Erythroblast (primary cell): ENCODE measurements around the gene STOML3.

ENCODE experiments used
- DNase-seq, 2 experiments: peaks; one replicate each; lab custom pipeline; 2025; lab: John Stamatoyannopoulos, UW
- GATA1 ChIP-seq: IDR thresholded peaks from 2 replicates; pipeline ENCODE4 v1.6.1; 2011; ENCODE audit warnings: low read depth, mild to moderate bottlenecking, control low read depth, low read length, moderate library complexity
- POLR2A ChIP-seq: IDR thresholded peaks from 2 replicates; pipeline ENCODE4 v1.6.1; 2011; ENCODE audit warnings: mild to moderate bottlenecking, low read length

The STOML3 gene

DNA sequence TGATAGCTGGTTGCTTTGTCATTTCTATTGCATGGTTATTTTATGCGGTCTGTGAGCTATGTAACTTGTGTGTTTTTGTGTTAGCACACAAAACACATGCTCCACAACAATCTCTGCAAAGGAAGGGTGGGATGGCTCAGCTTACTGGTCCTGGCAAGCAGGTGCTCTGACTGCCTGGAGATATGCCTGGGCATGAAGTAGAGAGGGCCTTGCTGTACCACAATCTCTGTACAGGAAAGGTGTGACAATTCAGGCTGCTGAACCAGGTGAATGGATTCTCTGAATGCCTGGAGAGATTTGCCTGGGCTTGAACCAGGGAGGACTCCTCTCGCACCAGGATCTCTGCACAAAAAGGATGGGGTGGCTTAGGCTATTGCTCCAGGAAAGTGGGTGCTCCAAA, 69.5 kb downstream of the STOML3 start:
- no peak for DNase-seq
- TF ChIP-seq GATA1 = no peak
- TF ChIP-seq POLR2A = no peak
